Activated naive CD4-positive, alpha-beta T cell treated with anti-CD3 and anti-CD28 coated beads for 36 hours (primary cell): ENCODE measurements around the gene RNF213. TPM values are rescaled to one million over a fixed set of nuclear protein-coding genes. Genes with fewer than 3 reads are reported as not detected.
A peak's percentile ranks its signal among the peaks of the same experiment; 100 is the strongest.

ENCODE experiments used
- CTCF ChIA-PET: fragments of 350-600 bp; sonication (Branson Sonifier 250); formaldehyde crosslinking; loops from one replicate; lab custom pipeline; 2021; ENCODE audit warnings: antibody characterized with exemption; lab: Charles Lee
- DNase-seq: peaks from one replicate; pipeline ENCODE4 v3.0.0-alpha.2; 2020
- H3K27ac Mint-ChIP-seq: one replicate; pipeline ENCODE4 v1.8.0; 2021; ENCODE audit warnings: mild to moderate bottlenecking, mixed read lengths
- H3K27me3 Mint-ChIP-seq: one replicate; pipeline ENCODE4 v1.8.0; 2021; ENCODE audit warnings: low read depth, mixed read lengths
- H3K36me3 Mint-ChIP-seq: one replicate; pipeline ENCODE4 v1.8.0; 2021; ENCODE audit warnings: low read depth, mixed read lengths
- H3K4me1 Mint-ChIP-seq: one replicate; pipeline ENCODE4 v1.8.0; 2021; ENCODE audit warnings: low read depth, mixed read lengths
- H3K4me3 Mint-ChIP-seq: one replicate; pipeline ENCODE4 v1.8.0; 2021; ENCODE audit warnings: mild to moderate bottlenecking, moderate library complexity, mixed read lengths
- H3K9me3 Mint-ChIP-seq: one replicate; pipeline ENCODE4 v1.8.0; 2021; ENCODE audit warnings: mixed read lengths
- intact Hi-C: fragments of 100-400 bp; cut with micrococcal nuclease; formaldehyde crosslinking; loops from one replicate; pipeline ENCODE4 v1.15.1; 2023
- total RNA-seq, 2 experiments: library from RNA; stranded (reverse); gene quantifications; one replicate each; pipeline ENCODE4 v1.2.3, GENCODE V29; 2021

Gene RNF213
- total RNA-seq, 2 experiments from 2014 or later: 234 to 250 TPM

DNA sequence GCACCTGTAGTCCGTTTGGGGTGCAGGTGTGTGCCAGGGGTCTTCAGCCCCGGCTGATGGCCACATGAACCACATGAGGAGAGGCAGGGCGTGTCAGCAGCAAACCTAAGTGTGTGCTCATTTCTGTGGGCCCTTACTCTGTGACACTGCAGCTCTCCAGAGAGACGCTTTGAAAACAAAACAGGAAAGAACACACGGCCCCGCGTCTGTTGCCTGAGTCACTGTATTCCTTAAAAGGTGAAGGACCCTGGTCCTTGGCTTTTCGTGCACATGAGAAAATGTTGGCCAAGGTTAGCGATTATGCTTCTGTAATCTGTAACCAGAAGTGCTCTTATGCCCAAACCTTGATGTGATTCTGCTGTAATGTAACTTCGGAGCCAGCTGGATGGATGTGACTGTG, 176.9 kb downstream of the RNF213 start:
- Mint-ChIP-seq H3K4me1 (no peaks in the 10 kb centered on the region), H3K27me3 (no peaks in the 10 kb centered on the region), H3K27ac (no peak overlapping the region), H3K9me3 (no peaks in the 10 kb centered on the region), H3K36me3 (no peaks in the 10 kb centered on the region), H3K4me3 (no peak overlapping the region)
- intact Hi-C loops: no loop called here
- CTCF ChIA-PET: no interaction called here
- no peak for DNase-seq

DNA sequence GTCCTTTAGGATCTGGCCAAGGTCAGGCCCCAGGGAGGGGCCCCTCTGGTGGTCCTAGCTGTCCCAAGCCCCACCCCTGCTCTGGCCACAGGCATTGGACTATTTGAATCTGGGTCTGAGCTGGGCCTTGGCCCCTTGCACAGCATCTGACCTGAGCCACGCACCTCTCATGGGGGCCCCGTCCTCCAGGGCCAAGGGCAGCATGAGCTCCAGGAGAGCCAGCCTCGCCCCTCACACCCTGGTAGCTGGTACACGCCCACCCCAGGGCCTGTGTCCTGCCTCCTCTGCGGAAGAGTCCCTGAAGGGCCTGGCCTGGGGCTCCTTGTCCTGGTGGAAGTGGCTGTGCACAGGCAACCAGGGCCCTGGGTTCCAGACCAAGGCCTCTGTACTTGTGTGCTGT, 178.2 kb downstream of the RNF213 start:
- intact Hi-C loops: no loop called here
- H3K27me3 Mint-ChIP-seq: no peaks in the 10 kb centered on the region

DNA sequence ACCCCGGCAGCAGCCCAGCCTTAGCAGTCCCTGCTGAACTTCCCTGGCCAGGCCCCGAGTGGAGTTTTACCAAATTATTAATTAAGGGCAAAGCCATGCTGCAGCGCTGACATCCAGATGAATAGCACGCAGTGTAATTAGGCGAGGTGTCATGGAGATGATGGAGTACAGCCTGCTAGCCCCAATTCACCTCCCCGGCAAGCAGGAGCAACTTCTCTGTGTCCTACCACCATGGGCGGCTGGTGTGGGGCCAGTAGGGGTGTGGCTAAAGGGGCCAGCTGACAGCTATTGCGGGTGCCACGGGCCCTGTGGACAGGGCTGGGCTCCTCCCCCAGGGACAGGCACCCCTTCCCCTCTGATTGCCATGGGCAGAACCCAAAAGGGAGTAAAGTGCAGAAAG, 178.8 kb downstream of the RNF213 start:
- H3K9me3 Mint-ChIP-seq: no peaks in the 10 kb centered on the region
- intact Hi-C loops: no loop called here
- H3K27ac Mint-ChIP-seq: no peak overlapping the region
- H3K4me1 Mint-ChIP-seq: no peaks in the 10 kb centered on the region
- no peak for DNase-seq
- H3K4me3 Mint-ChIP-seq: no peak overlapping the region
- no peaks in the 10 kb centered on the region for H3K27me3 Mint-ChIP-seq
- CTCF ChIA-PET: interaction anchor here (0.8 kb wide), 1 partner anchor 548 kb away, joined by 3 read pairs; no protein-coding TSS in a partner anchor
- no peaks in the 10 kb centered on the region for H3K36me3 Mint-ChIP-seq

More for the DNA sequence above, 178.2 kb downstream of the RNF213 start:
- CTCF ChIA-PET: no interaction called here
- no peaks in the 10 kb centered on the region for H3K4me1 Mint-ChIP-seq
- no peak overlapping the region for H3K4me3 Mint-ChIP-seq
- H3K9me3 Mint-ChIP-seq: no peaks in the 10 kb centered on the region
- H3K27ac Mint-ChIP-seq: no peak overlapping the region
- DNase-seq: no peak
- no peaks in the 10 kb centered on the region for H3K36me3 Mint-ChIP-seq

DNA sequence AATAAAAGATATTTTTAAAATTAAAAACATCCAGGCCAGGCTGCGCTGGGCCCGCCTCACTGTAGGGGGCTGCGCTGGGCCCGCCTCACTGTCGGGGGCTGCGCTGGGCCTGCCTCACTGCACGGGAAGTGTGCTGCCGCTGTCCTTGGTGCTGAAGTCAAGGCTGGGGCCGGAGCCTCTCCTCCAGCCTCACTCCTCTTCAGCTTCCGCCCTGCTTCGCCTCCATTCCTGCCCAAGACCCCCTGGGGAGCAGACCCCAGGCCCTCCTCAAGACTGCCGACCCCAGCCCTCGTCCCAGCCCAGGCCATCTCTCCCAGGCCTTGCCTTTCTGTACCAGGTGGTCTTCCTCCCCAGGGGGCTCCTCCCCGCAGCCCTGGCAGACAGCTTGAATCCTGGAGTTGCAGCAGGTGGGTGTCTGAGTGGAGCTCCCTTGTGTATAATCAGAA, 180.5 kb downstream of the RNF213 start:
- DNase-seq: peak; percentile 66
- CTCF ChIA-PET: interaction anchor here (1.6 kb wide), 1 partner anchor 530 kb away, joined by 3 read pairs; no protein-coding TSS in a partner anchor
- H3K9me3 Mint-ChIP-seq: no peaks in the 10 kb centered on the region
- no peak overlapping the region for H3K4me3 Mint-ChIP-seq
- H3K27ac Mint-ChIP-seq: no peak overlapping the region
- intact Hi-C loops: loop anchor here (1.0 kb wide), 1 partner anchor 13 kb away; no protein-coding TSS in a partner anchor
- H3K36me3 Mint-ChIP-seq: no peaks in the 10 kb centered on the region
- H3K27me3 Mint-ChIP-seq: no peaks in the 10 kb centered on the region
- no peaks in the 10 kb centered on the region for H3K4me1 Mint-ChIP-seq

DNA sequence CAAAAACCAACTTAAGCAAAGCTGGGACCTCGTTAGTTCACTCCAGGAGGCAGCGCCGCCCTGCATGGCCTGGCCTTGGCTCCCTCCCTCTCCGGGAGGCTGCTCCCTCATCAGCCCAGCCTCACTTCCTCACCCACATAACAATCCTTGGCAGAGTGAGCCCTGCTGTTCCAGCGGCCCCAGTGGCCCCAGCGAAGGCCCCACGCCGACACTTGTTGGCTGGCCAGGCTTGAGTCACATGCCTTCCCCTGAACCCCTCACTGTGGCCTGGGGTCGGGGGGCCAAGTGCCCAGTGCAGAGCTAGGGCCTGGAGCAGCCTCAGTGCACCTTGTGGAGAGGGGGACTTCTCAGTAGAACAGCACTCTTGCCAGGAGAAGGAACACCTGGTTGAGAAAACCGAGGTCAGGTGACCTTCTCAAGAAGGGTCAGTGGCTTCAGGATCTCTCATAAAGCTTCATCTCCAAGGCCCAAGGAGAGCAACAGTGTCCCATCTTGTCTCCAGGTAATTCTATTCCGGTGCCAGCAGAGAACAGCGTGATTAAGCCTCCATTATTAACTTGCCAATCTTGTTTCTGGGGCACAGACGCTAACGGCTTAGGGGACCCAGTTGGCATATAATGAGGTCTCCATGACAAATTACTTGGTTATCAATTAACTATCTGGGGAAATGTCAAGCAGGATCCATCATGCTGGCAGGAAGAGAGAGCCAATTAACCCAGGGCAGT, 181.1 kb downstream of the RNF213 start:
- H3K36me3 Mint-ChIP-seq: no peaks in the 10 kb centered on the region
- no peak for DNase-seq
- CTCF ChIA-PET: interaction anchor here (1.6 kb wide), 1 partner anchor 529 kb away, joined by 3 read pairs; no protein-coding TSS in a partner anchor
- no peaks in the 10 kb centered on the region for H3K4me1 Mint-ChIP-seq
- H3K9me3 Mint-ChIP-seq: no peaks in the 10 kb centered on the region
- no peak overlapping the region for H3K27ac Mint-ChIP-seq
- H3K4me3 Mint-ChIP-seq: no peak overlapping the region
- intact Hi-C loops: loop anchor here (1.0 kb wide), 1 partner anchor 13 kb away; no protein-coding TSS in a partner anchor
- H3K27me3 Mint-ChIP-seq: no peaks in the 10 kb centered on the region

DNA sequence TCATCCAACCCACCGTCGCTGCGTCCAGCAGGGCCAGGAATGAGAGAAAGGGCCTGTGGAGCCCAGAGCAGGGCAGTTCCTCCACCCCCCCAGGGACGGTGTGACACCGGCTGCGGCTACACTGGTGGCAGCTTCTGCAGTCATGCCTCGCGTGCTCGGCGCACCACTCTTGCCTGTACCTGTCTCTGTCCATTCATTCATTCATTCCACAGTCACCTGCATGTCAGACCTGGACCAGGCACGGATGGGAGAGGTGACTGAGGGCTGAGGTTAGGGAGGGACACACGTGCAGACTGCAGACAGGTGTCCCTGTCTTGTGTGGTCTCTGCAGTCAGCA, 181.6 kb downstream of the RNF213 start:
- intact Hi-C loops: no loop called here
- H3K27ac Mint-ChIP-seq: no peak overlapping the region
- CTCF ChIA-PET: no interaction called here
- no peaks in the 10 kb centered on the region for H3K4me1 Mint-ChIP-seq
- no peaks in the 10 kb centered on the region for H3K9me3 Mint-ChIP-seq
- DNase-seq: no peak
- H3K27me3 Mint-ChIP-seq: no peaks in the 10 kb centered on the region
- no peak overlapping the region for H3K4me3 Mint-ChIP-seq
- no peaks in the 10 kb centered on the region for H3K36me3 Mint-ChIP-seq

DNA sequence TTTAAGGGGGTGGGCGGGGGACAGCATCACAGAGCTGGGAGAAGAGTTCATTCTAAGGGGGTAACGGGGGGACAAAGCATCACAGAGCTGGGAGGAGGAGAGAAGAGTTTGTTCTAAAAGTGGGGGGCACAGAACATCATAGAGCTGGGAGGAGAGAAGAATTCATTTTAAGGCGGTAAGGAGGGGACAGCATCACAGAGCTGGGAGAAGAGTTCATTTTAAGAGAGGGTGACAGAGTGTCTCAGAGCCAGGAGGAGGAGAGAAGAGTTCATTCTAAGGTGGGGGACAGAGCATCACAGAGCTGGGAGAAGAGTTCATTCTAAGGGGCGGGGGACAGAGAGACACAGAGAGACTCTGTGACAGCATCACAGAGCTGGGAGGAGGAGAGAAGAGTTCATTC, 182.1 kb downstream of the RNF213 start:
- intact Hi-C loops: no loop called here
- no peaks in the 10 kb centered on the region for H3K27me3 Mint-ChIP-seq
- no peak overlapping the region for H3K4me3 Mint-ChIP-seq
- H3K36me3 Mint-ChIP-seq: no peaks in the 10 kb centered on the region
- DNase-seq: no peak
- CTCF ChIA-PET: no interaction called here
- no peaks in the 10 kb centered on the region for H3K4me1 Mint-ChIP-seq
- H3K27ac Mint-ChIP-seq: no peak overlapping the region
- no peaks in the 10 kb centered on the region for H3K9me3 Mint-ChIP-seq

DNA sequence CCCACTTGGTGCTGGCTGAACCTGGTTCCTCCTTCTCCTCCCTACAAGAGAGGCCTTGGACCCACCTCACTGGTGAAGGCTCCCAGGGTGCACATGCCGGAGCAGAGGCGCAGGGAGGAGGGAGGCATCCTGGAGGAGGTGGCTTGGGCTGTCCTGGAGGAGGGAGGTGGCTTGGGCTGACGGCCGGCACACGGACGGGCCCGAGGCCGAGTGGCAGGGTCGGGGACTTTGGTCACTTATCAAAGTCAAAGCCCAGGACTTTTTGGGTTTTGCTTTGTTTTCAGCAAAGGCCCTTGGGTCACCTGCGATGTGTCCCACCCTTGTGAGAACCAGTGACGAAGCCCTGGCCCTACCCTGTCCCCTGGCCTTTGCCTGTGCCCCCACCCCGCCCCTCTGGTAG, 182.8 kb downstream of the RNF213 start:
- Mint-ChIP-seq H3K27me3 (no peaks in the 10 kb centered on the region), H3K27ac (no peak overlapping the region), H3K4me3 (no peak overlapping the region), H3K4me1 (no peaks in the 10 kb centered on the region), H3K36me3 (no peaks in the 10 kb centered on the region), H3K9me3 (no peaks in the 10 kb centered on the region)
- CTCF ChIA-PET: no interaction called here
- intact Hi-C loops: no loop called here
- DNase-seq: no peak

DNA sequence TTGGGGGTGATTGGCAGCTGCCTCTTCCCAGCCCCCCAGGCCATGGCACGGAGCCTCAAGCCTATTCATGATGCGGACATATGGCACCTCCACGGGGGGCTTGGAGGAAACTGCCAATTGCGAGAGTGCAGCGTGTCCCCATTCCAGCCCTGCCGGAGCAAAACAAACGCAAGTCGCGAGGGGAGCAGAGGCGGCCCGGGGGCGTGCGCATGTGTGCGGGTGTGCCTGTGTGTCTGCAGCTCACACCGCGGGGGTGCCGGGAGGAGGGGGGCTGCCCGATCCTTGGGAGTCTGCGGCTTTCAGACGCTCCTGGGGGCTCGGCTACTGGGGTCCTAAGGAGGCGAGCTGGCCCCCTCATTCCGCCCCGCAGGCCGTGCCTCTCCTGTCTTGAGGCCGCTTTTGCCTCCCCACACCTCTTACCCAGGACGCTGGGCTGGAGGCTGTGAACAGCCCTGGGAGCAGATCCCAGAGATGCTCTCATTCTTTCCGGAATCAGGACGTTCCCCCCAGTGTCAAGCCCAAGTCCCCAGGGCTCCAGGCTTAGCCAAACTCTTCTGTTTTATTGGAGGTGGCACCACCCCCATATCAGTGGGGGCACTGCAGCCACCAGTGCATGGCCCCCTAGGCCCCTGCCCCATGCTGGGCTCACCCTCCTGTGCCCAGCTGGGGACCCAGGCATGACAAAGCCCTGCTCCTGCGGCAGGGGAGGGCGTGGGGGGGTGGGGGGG, 183.4 kb downstream of the RNF213 start:
- CTCF ChIA-PET: no interaction called here
- intact Hi-C loops: no loop called here
- Mint-ChIP-seq H3K9me3 (no peaks in the 10 kb centered on the region), H3K4me3 (no peak overlapping the region), H3K36me3 (no peaks in the 10 kb centered on the region), H3K27ac (no peak overlapping the region), H3K27me3 (no peaks in the 10 kb centered on the region), H3K4me1 (no peaks in the 10 kb centered on the region)
- no peak for DNase-seq

DNA sequence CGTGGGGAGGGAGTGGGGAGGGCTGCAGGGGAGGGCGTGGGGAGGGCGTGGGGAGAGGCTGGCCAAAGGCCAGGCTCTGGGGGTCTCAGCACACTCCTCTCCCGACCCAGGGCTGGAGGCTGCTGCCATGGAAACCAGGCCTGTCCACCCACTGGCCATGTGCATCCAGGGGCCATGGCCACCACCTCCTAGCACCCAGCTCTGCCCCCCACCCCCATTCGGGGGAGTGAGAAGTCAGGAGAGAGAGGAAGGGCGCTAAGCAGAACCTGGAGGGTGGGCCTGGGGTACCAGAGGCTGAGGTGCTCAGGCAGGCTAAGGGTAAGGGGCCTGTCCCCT, 184.0 kb downstream of the RNF213 start:
- H3K4me1 Mint-ChIP-seq: no peaks in the 10 kb centered on the region
- intact Hi-C loops: no loop called here
- no peak overlapping the region for H3K27ac Mint-ChIP-seq
- no peaks in the 10 kb centered on the region for H3K9me3 Mint-ChIP-seq
- H3K4me3 Mint-ChIP-seq: no peak overlapping the region
- H3K36me3 Mint-ChIP-seq: no peaks in the 10 kb centered on the region
- DNase-seq: no peak
- CTCF ChIA-PET: no interaction called here
- no peaks in the 10 kb centered on the region for H3K27me3 Mint-ChIP-seq

DNA sequence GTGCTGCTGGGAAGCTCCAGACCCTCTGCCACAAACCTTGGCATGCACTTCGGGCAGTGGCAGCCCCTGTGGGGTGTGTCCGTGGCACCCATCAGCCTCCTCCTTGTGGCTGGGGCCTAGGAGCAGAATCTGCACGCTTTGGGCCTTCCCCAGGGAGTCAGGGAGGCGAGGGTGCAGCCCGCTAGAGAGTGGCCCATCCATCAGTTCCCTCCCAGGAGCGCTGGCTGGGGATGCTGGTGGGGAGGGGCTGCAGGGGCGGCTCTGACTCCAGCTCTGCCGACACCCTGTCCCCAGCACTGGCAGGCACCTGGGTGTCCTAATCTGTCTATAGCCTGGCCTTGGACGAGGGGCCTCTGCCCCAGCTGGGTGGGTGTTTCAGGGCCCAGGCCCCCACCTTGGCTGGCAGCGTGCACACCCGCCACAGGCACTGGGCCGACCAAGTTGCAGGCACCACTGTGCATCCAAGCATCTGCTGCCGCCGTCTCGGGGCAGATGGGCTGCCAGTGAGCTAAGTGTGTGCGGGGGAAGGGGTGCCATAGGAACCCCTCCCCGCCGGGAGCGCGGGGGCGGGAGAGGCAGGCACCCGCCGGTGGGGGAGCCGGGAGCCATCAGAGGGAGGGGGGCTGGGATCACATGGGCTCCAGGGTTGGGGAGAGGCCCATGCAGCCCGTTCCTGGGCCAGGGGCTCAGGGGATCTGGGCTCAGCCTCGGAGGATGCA, 184.5 kb downstream of the RNF213 start:
- no peaks in the 10 kb centered on the region for H3K9me3 Mint-ChIP-seq
- H3K27me3 Mint-ChIP-seq: no peaks in the 10 kb centered on the region
- intact Hi-C loops: no loop called here
- H3K36me3 Mint-ChIP-seq: no peaks in the 10 kb centered on the region
- CTCF ChIA-PET: no interaction called here
- H3K27ac Mint-ChIP-seq: no peak overlapping the region
- H3K4me1 Mint-ChIP-seq: no peaks in the 10 kb centered on the region
- DNase-seq: no peak
- no peak overlapping the region for H3K4me3 Mint-ChIP-seq

DNA sequence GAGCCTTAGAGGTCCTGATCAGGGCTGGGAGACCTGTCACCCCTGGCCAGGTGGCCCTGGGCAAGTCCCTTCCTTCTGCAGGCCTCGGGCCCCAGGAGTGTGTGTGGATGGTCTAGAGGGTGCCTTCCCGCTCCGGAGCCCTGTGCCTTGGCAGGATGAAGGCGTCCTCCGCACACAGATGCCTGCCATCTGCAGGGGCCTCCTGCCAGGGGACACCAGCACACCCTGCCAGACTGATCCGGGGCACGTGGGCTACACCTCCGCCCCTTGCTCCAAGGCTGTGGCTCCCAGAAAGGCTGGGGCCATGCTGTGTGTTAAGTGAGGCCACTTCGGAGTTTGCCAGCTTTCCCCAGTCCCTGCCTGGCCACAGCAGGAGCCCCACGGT, 185.1 kb downstream of the RNF213 start:
- H3K9me3 Mint-ChIP-seq: no peaks in the 10 kb centered on the region
- CTCF ChIA-PET: no interaction called here

More for the DNA sequence above, 185.1 kb downstream of the RNF213 start:
- Mint-ChIP-seq H3K27ac (no peak overlapping the region), H3K4me1 (no peaks in the 10 kb centered on the region), H3K4me3 (no peak overlapping the region), H3K27me3 (no peaks in the 10 kb centered on the region), H3K36me3 (no peaks in the 10 kb centered on the region)
- no peak for DNase-seq
- intact Hi-C loops: no loop called here
